GM21619 (cell line): ENCODE results near the gene SYNPO2L.
"Not testable (repeated sequence)": the region's sequence is repeated elsewhere in the genome, so short reads cannot be mapped to it uniquely, and the experiment has no call there.

ENCODE experiments used
- ATAC-seq: cut with Tn5 transposase; IDR thresholded peaks from one replicate; pipeline ENCODE4 v1.9.1; 2021; ENCODE audit not compliant: unreplicated experiment

SYNPO2L gene

DNA sequence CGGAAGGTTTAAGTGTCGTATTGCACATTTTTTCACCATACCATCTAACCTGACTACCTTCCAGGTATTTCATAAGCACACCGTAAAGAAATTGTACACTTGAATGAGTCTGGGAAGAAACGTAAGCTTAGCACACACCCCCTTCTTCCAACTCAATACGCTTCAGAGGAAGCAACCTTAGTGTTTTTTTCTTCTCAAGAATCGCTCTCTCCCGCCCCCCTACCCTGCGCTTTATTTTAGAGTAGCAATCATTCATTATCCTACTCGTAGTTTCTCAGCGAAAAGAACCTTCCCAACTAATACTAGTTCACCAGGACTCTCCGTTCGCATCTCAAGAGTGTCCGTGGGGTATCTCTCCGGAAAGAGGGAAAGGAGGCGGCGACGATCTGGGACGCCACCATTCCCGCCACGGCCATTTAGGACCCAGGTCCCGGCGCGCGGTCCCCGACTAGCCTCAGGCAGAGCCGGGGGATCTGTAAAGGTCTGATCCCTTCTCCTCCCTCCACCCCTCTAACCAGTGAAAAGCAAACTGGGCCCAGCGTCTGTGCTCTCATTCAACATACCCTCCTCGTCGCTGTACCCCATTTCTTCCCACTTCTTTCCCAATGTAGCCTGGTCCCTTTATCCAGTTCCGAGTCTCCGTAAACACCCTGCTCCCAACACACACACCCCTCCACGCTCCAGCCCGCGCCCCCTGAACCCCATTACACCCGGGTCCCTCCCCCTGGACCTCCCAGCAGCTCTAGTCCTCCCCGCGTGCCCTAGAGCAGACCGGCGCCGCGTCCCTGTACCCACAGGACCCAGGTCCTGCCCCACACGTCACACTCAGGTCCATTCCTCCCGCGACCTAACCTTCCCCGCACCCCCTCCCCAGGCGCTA is 30.6 kb downstream of the SYNPO2L start:
- peak; percentile 23 for ATAC-seq

DNA sequence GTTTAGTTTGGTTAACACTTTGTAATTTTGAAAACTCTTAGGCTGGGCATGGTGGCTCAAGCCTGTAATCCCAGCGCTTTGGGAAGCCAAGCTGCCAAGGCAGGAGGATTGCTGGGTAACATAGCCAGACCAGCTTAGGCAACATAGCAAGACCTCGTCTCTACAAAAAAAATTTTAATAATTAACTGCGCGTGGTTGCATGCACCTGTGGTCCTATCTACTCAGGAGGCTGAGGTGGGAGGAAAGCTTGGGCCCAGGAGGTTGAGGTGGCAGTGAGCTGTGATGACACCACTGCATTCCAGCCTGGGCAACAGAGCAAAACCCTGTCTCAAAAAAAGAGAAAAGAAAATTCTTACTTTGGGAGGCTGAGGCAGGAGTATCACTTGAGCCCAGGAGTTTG is 32.8 kb downstream of the SYNPO2L start:
- no peak for ATAC-seq

DNA sequence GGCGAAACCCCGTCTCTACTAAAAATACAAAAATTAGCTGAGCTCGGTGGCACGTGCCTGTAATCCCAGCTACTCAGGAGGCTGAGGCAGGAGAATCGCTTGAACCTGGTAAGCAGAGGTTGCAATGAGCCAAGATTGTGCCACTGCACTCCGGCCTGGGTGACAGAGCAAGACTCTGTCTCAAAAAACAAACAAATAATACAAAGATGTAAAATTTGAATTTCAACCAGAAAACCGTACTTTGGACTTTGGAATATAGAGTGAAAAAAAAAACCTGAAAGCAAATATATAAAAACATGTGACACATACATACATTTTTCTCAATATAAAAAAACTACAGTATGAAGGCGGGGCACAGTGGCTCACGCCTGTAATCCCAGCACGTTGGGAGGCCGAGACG is 34.9 kb downstream of the SYNPO2L start:
- not testable (repeated sequence) for ATAC-seq

- not testable (repeated sequence) for ATAC-seq
Observed at GRCh38 chr10:73617143-73617542, 38.7 kb downstream of the SYNPO2L start.

DNA sequence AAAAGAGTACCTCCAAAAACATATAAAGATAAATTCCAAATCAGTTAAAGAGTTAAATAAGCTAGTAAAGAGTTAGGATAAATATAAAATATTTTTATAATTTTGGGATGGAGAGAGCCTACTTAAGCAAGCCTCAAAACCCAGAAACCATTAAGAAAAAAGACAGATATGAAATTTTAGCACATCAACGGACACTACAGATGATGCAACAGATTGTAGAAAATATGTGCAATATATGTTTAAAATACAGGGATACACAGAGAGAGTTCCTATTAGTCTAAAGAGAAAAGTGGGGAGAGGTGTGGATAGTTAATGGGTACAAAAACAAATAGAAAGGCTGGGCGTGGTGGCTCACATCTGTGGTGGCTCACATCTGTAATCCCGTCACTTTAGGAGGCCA is 41.1 kb downstream of the SYNPO2L start:
- no peak for ATAC-seq

GRCh38 chr10:73609116-73609515 is 46.7 kb downstream of the SYNPO2L start:
- no peak for ATAC-seq

- ATAC-seq = no peak
Observed at GRCh38 chr10:73601486-73601921, 54.3 kb downstream of the SYNPO2L start.

GRCh38 chr10:73597346-73597745 is 58.5 kb downstream of the SYNPO2L start:
- ATAC-seq = no peak
